ENCODE measurements around the gene RAD51AP2. TPM values are rescaled to one million over a fixed set of nuclear protein-coding genes. Genes with fewer than 3 reads are reported as not detected.

RAD51AP2 gene
- total and polyA plus RNA-seq, 8 donors = 0.12 to 0.85 (median 0.56) TPM; not detected in 1

- intact Hi-C loops (cut with DNase I) = no loop called here
- Histone ChIP-seq H3K27ac (no peak overlapping the region), H3K4me1 (no peaks in the 10 kb centered on the region), H3K4me3 (no peak overlapping the region), H3K27me3 (no peaks in the 10 kb centered on the region), H3K9me3 (peaks cover 0 to 23% of the 10 kb centered on the region in 2 donors), H3K36me3 (no peaks in the 10 kb centered on the region)
- ATAC-seq (no peak), DNase-seq (no peak)
- TF ChIP-seq, protein P1, sequence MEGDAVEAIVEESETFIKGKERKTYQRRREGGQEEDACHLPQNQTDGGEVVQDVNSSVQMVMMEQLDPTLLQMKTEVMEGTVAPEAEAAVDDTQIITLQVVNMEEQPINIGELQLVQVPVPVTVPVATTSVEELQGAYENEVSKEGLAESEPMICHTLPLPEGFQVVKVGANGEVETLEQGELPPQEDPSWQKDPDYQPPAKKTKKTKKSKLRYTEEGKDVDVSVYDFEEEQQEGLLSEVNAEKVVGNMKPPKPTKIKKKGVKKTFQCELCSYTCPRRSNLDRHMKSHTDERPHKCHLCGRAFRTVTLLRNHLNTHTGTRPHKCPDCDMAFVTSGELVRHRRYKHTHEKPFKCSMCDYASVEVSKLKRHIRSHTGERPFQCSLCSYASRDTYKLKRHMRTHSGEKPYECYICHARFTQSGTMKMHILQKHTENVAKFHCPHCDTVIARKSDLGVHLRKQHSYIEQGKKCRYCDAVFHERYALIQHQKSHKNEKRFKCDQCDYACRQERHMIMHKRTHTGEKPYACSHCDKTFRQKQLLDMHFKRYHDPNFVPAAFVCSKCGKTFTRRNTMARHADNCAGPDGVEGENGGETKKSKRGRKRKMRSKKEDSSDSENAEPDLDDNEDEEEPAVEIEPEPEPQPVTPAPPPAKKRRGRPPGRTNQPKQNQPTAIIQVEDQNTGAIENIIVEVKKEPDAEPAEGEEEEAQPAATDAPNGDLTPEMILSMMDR (IDR thresholded peaks at IDR 0.05) = no peak
Measured at GRCh38 chr2:17471979-17472378, 46.3 kb downstream of the RAD51AP2 start.

- intact Hi-C loops (cut with DNase I) = no loop called here
- no peaks in the 10 kb centered on the region for H3K36me3 ChIP-seq
- TF ChIP-seq, protein P1 (IDR thresholded peaks at IDR 0.05) = no peak
- peak in 1 of 4 donors; percentile 1 for DNase-seq
- H3K4me3 ChIP-seq = no peak overlapping the region
- no peak overlapping the region for H3K27ac ChIP-seq
- no peaks in the 10 kb centered on the region for H3K27me3 ChIP-seq
- H3K9me3 ChIP-seq = peaks cover 0 to 23% of the 10 kb centered on the region in 2 donors
- H3K4me1 ChIP-seq = no peaks in the 10 kb centered on the region
- ATAC-seq = no peak
Measured at GRCh38 chr2:17470855-17471641, 47.2 kb downstream of the RAD51AP2 start.

GRCh38 chr2:17461087-17461475 lies 57.2 kb downstream of the RAD51AP2 start:
- H3K27ac ChIP-seq = no peak overlapping the region
- DNase-seq = no peak
- ATAC-seq = no peak
- H3K4me1 ChIP-seq = no peaks in the 10 kb centered on the region
- no peak overlapping the region for H3K4me3 ChIP-seq
- H3K27me3 ChIP-seq = no peaks in the 10 kb centered on the region
- H3K36me3 ChIP-seq = no peaks in the 10 kb centered on the region
- intact Hi-C loops (cut with DNase I) = no loop called here
- TF ChIP-seq, protein P1 (IDR thresholded peaks at IDR 0.05) = no peak
- H3K9me3 ChIP-seq = no peaks in the 10 kb centered on the region

Other genes with a start within 250 kb of the RAD51AP2 start
- 1 to 10 TPM; 1.6 to 3.1 TPM for gene VSNL1, start 22.3 kb upstream of the RAD51AP2 start, total RNA-seq
- gene VSNL1, start 22.3 kb upstream of the RAD51AP2 start, polyA plus RNA-seq (ENCODE audit: insufficient read length in 6 of 6) = 10 to 100 TPM; 15.7 to 21.3 (median 18.3) TPM
- gene SMC6, start 235.4 kb upstream of the RAD51AP2 start, total RNA-seq = 10 to 100 TPM; 18.5 to 19.9 TPM
- gene SMC6, start 235.4 kb upstream of the RAD51AP2 start, polyA plus RNA-seq (ENCODE audit: insufficient read length in 6 of 6) = 10 to 100 TPM; 45.3 to 68.3 (median 54.5) TPM
- 1 to 10 TPM; 7.5 to 9.6 TPM for gene GEN1, start 235.7 kb upstream of the RAD51AP2 start, total RNA-seq
- 10 to 100 TPM; 15.2 to 31.4 (median 20.1) TPM for gene GEN1, start 235.7 kb upstream of the RAD51AP2 start, polyA plus RNA-seq (ENCODE audit: insufficient read length in 6 of 6)